HEK293T (cell line): ENCODE results near the gene ZBTB40.

ENCODE experiments used
- CTCF ChIA-PET: fragments of 350-600 bp; formaldehyde crosslinking; extraction: SDS; loops from one replicate; lab custom pipeline; 2021; ENCODE audit warnings: antibody characterized with exemption, inconsistent platforms; lab: Yijun Ruan, JAX
- POLR2A ChIA-PET: fragments of 350-600 bp; formaldehyde crosslinking; extraction: SDS; loops from one replicate; lab custom pipeline; 2020; ENCODE audit warnings: antibody characterized with exemption, inconsistent platforms; lab: Yijun Ruan, JAX
- DNase-seq: peaks from one replicate; pipeline ENCODE4 v3.0.0; 2012; ENCODE audit warnings: mixed read lengths; ENCODE audit errors: extremely low spot score
- ARNT ChIP-seq: fragments of 450-650 bp; IDR thresholded peaks from 2 replicates; pipeline ENCODE4 v1.6.1; 2017; ENCODE audit warnings: mild to moderate bottlenecking
- BHLHE40 ChIP-seq: fragments of 450-650 bp; IDR thresholded peaks from 2 replicates; pipeline ENCODE4 v1.6.1; 2016; ENCODE audit warnings: mild to moderate bottlenecking, moderate library complexity, borderline replicate concordance
- CTBP1 ChIP-seq: fragments of 450-650 bp; IDR thresholded peaks from 2 replicates; pipeline ENCODE4 v1.6.1; 2016; ENCODE audit warnings: borderline replicate concordance
- ELF4 ChIP-seq: fragments of 450-650 bp; IDR thresholded peaks from 2 replicates; pipeline ENCODE4 v1.6.1; 2017; ENCODE audit warnings: antibody characterized with exemption
- FOXA1 ChIP-seq: fragments of 450-650 bp; IDR thresholded peaks from 2 replicates; pipeline ENCODE4 v1.6.1; 2016; ENCODE audit warnings: mild to moderate bottlenecking
- FOXK2 ChIP-seq: fragments of 450-650 bp; IDR thresholded peaks from 2 replicates; pipeline ENCODE4 v1.6.1; 2016; ENCODE audit warnings: mild to moderate bottlenecking
- FOXM1 ChIP-seq: fragments of 450-650 bp; IDR thresholded peaks from 2 replicates; pipeline ENCODE4 v1.6.1; 2017; ENCODE audit warnings: mild to moderate bottlenecking, borderline replicate concordance
- HDGF ChIP-seq: fragments of 450-650 bp; IDR thresholded peaks from 2 replicates; pipeline ENCODE4 v1.6.1; 2017; ENCODE audit warnings: antibody characterized with exemption, borderline replicate concordance
- L3MBTL2 ChIP-seq: fragments of 450-650 bp; conservative IDR thresholded peaks from 2 replicates; pipeline ENCODE4 v1.6.1; 2016; ENCODE audit warnings: mild to moderate bottlenecking
- LEF1 ChIP-seq: fragments of 450-650 bp; IDR thresholded peaks from 2 replicates; pipeline ENCODE4 v1.6.1; 2017; ENCODE audit warnings: mild to moderate bottlenecking, borderline replicate concordance
- NFRKB ChIP-seq: fragments of 450-650 bp; IDR thresholded peaks from 2 replicates; pipeline ENCODE4 v1.6.1; 2016; ENCODE audit warnings: mild to moderate bottlenecking, moderate library complexity
- PKNOX1 ChIP-seq: fragments of 450-650 bp; IDR thresholded peaks from 2 replicates; pipeline ENCODE4 v1.6.1; 2016
- SP1 ChIP-seq: fragments of 450-650 bp; IDR thresholded peaks from 2 replicates; pipeline ENCODE4 v1.6.1; 2017
- SUZ12 ChIP-seq: fragments of 450-650 bp; IDR thresholded peaks from 2 replicates; pipeline ENCODE4 v1.6.1; 2016; ENCODE audit warnings: mild to moderate bottlenecking
- TARDBP ChIP-seq: fragments of 450-650 bp; IDR thresholded peaks from 2 replicates; pipeline ENCODE4 v1.6.1; 2016
- ZNF384 ChIP-seq: fragments of 450-650 bp; IDR thresholded peaks from 2 replicates; pipeline ENCODE4 v1.6.1; 2016

The ZBTB40 gene

GRCh38 chr1:22476566-22476965 is 24.9 kb downstream of the ZBTB40 start:
- TF ChIP-seq FOXA1 (no peak), PKNOX1 (no peak), TARDBP (no peak), BHLHE40 (no peak), ARNT (no peak)
- no peak for DNase-seq
- ChIA-PET CTCF (no interaction called here), POLR2A (no interaction called here)

- ChIA-PET POLR2A (no interaction called here), CTCF (no interaction called here)
- TF ChIP-seq NFRKB (no peak), CTBP1 (no peak), TARDBP (no peak), FOXA1 (no peak)
- no peak for DNase-seq
Measured at GRCh38 chr1:22483121-22483520, 31.5 kb downstream of the ZBTB40 start.

- POLR2A ChIA-PET, result no interaction called here
- DNase-seq, result no peak
- no peak for TF ChIP-seq ELF4
- CTCF ChIA-PET, result no interaction called here
Measured at GRCh38 chr1:22484706-22485345, 33.2 kb downstream of the ZBTB40 start.

- ChIA-PET CTCF (interaction anchor here (0.9 kb wide), 1 partner anchor 17 kb away, joined by 3 read pairs; no protein-coding TSS in a partner anchor), POLR2A (interaction anchor here (0.6 kb wide), 1 partner anchor 16 kb away, joined by 3 read pairs; no protein-coding TSS in a partner anchor)
Measured at GRCh38 chr1:22485431-22485830, 33.8 kb downstream of the ZBTB40 start.

GRCh38 chr1:22487781-22488180 is 36.1 kb downstream of the ZBTB40 start:
- TF ChIP-seq FOXM1 (no peak), NFRKB (no peak), FOXK2 (no peak), SP1 (no peak)
- no peak for DNase-seq
- CTCF ChIA-PET, result no interaction called here
- POLR2A ChIA-PET, result no interaction called here

More at GRCh38 chr1:22485431-22485830, 33.8 kb downstream of the ZBTB40 start:
- no peak for TF ChIP-seq NFRKB
- no peak for TF ChIP-seq ELF4
- TF ChIP-seq FOXK2, result no peak
- no peak for DNase-seq

GRCh38 chr1:22488319-22488718 is 36.7 kb downstream of the ZBTB40 start:
- no peak for DNase-seq
- TF ChIP-seq HDGF, result no peak
- no peak for TF ChIP-seq ELF4
- no peak for TF ChIP-seq SUZ12
- no peak for TF ChIP-seq CTBP1
- TF ChIP-seq L3MBTL2, result no peak
- no peak for TF ChIP-seq TARDBP
- TF ChIP-seq FOXA1, result no peak
- TF ChIP-seq PKNOX1, result no peak
- TF ChIP-seq FOXM1, result no peak
- no peak for TF ChIP-seq LEF1
- TF ChIP-seq SP1, result no peak
- no peak for TF ChIP-seq BHLHE40
- no peak for TF ChIP-seq ARNT
- TF ChIP-seq FOXK2, result no peak
- CTCF ChIA-PET, result no interaction called here
- POLR2A ChIA-PET, result no interaction called here

- CTCF ChIA-PET, result interaction anchor here (0.6 kb wide), 1 partner anchor 77 kb away, joined by 3 read pairs; no protein-coding TSS in a partner anchor
- POLR2A ChIA-PET, result no interaction called here
- TF ChIP-seq ARNT (no peak), FOXM1 (no peak)
- no peak for DNase-seq
Measured at GRCh38 chr1:22489278-22489677, 37.6 kb downstream of the ZBTB40 start.

- ChIA-PET CTCF (interaction anchor here (1.1 kb wide), 1 partner anchor 18 kb away, joined by 3 read pairs; no protein-coding TSS in a partner anchor), POLR2A (no interaction called here)
- no peak for TF ChIP-seq L3MBTL2
- no peak for TF ChIP-seq SUZ12
- TF ChIP-seq ZNF384, result no peak
- no peak for TF ChIP-seq BHLHE40
- no peak for TF ChIP-seq LEF1
- no peak for TF ChIP-seq SP1
- no peak for TF ChIP-seq FOXM1
- TF ChIP-seq PKNOX1, result no peak
- TF ChIP-seq FOXA1, result no peak
- TF ChIP-seq CTBP1, result no peak
- TF ChIP-seq FOXK2, result no peak
- TF ChIP-seq TARDBP, result no peak
- no peak for TF ChIP-seq HDGF
- TF ChIP-seq ARNT, result no peak
- no peak for TF ChIP-seq ELF4
- no peak for TF ChIP-seq NFRKB
- no peak for DNase-seq
Measured at GRCh38 chr1:22489823-22490222, 38.2 kb downstream of the ZBTB40 start.
